Measurements from ENCODE around the gene HAUS3.

The HAUS3 gene

DNA sequence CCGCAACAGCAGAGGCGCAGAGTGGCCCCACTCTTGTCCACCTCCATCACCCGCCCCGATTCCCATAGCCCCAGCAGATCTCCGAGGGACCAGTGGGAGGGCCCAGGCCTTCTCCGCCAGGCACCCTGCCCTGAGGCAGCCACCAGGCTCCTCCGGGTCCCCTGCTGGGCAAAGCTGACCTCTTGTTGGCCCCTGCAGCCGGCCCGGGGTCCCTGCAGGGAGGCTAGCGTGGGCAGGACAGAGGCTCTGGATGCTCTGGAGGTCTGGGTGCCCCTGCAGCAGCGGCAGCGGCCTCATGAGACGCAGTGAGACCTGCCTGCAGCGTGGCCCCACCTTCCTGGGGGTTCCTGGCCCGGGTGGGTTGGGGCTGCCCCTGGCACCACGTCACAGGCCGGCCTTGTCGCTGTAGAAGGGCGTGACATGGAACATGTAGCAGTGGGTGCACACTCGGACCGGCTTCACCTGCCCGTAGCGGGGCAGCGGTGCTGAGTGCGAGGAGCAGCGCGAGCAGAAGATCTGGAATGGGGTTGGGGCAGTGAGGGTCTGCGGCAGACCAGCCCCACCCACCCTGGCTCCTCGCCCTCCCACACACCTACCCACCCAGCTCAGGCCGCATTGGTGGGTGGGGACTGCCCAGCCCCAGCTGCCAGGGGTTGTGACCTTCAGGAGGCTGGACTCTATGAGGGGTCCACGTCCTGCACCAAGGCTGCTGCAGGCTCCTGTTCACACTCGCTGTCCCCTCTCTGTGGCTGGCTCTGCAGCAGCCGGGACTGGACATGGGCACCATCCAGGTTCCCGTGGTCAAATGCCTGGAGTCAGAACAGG is 28.6 kb upstream of the HAUS3 start:
- no peak for TF ChIP-seq CTCF (IDR thresholded peaks at IDR 0.05; ENCODE audit: insufficient read depth, low read depth, low read length, missing control alignments)
- H3K4me3 ChIP-seq (ENCODE audit: low read length): no peak overlapping the region
- no peak for DNase-seq (ENCODE audit: low read depth)

- no peak for TF ChIP-seq CTCF (IDR thresholded peaks at IDR 0.05; ENCODE audit: insufficient read depth, low read depth, low read length, missing control alignments)
- H3K4me3 ChIP-seq (ENCODE audit: low read length): no peak overlapping the region
These were observed 27.8 kb upstream of the HAUS3 start for GRCh38 chr4:2269618-2270163.

DNA sequence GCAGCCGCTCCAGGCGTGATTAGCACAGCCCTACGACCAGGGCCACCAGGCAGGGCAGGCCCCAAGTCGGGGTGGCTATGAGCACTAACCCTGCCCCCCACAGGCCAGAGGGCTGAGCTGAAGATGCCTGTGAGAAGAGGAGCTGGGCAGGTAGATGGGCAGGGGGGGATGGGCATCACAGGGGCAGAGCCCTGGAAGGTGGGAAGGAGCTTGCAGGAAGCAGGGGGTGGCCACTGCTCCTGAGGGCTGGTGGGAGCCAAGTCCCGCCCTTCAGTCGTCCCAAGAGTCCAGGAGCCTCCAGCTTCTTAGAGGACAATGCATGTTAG is 27.2 kb upstream of the HAUS3 start:
- H3K4me3 ChIP-seq (ENCODE audit: low read length): no peak overlapping the region
- TF ChIP-seq CTCF (IDR thresholded peaks at IDR 0.05; ENCODE audit: insufficient read depth, low read depth, low read length, missing control alignments): no peak
- DNase-seq (ENCODE audit: low read depth): no peak

More at GRCh38 chr4:2269618-2270163, 27.8 kb upstream of the HAUS3 start:
- DNase-seq (ENCODE audit: low read depth): no peak

GRCh38 chr4:2268357-2269205 is 26.7 kb upstream of the HAUS3 start:
- TF ChIP-seq CTCF (IDR thresholded peaks at IDR 0.05; ENCODE audit: insufficient read depth, low read depth, low read length, missing control alignments): no peak
- no peak overlapping the region for H3K4me3 ChIP-seq (ENCODE audit: low read length)
- DNase-seq (ENCODE audit: low read depth): no peak

- H3K4me3 ChIP-seq (ENCODE audit: low read length): no peak overlapping the region
- no peak for TF ChIP-seq CTCF (IDR thresholded peaks at IDR 0.05; ENCODE audit: insufficient read depth, low read depth, low read length, missing control alignments)
- DNase-seq (ENCODE audit: low read depth): no peak
These were observed 25.9 kb upstream of the HAUS3 start for GRCh38 chr4:2267841-2268240.

GRCh38 chr4:2267320-2267811 is 25.4 kb upstream of the HAUS3 start:
- H3K4me3 ChIP-seq (ENCODE audit: low read length): no peak overlapping the region
- DNase-seq (ENCODE audit: low read depth): no peak
- TF ChIP-seq CTCF (IDR thresholded peaks at IDR 0.05; ENCODE audit: insufficient read depth, low read depth, low read length, missing control alignments): no peak

Data from epithelial cell of esophagus (primary cell).